GM23338 (cell line): ENCODE data around the gene SPACA7. TPM values are rescaled to one million over a fixed set of nuclear protein-coding genes. Genes with fewer than 3 reads are reported as not detected.

Source experiments
- ATAC-seq: fragments of 200-7000 bp; cut with Tn5 transposase; 3 replicates; pipeline ENCODE4 v1.9.1; 2020
- DNase-seq: peaks from one replicate; pipeline ENCODE4 v3.0.0-alpha.2; 2015; ENCODE audit warnings: low spot score
- H2AFZ ChIP-seq: fragments of 200-600 bp; sonication (generic); 2 replicates; pipeline ENCODE4 v1.8.0; 2016; ENCODE audit warnings: antibody characterized with exemption, mild to moderate bottlenecking, moderate library complexity
- H3F3A ChIP-seq: fragments of 200-600 bp; sonication (generic); replicated peaks from 2 replicates; pipeline ENCODE4 v1.8.0; 2017; ENCODE audit warnings: antibody characterized with exemption, mixed run types, low read depth
- H3K27ac ChIP-seq: fragments of 200-600 bp; sonication (generic); 2 replicates; pipeline ENCODE4 v1.6.1; 2016; ENCODE audit warnings: low read depth
- H3K27me3 ChIP-seq: fragments of 200-600 bp; sonication (generic); 2 replicates; pipeline ENCODE4 v1.8.0; 2016; ENCODE audit warnings: mild to moderate bottlenecking, mixed run types, moderate library complexity; ENCODE audit not compliant: insufficient read depth
- H3K36me3 ChIP-seq: fragments of 200-600 bp; sonication (generic); 2 replicates; pipeline ENCODE4 v1.8.0; 2016; ENCODE audit warnings: mild to moderate bottlenecking; ENCODE audit not compliant: insufficient read depth
- H3K4me1 ChIP-seq: fragments of 200-600 bp; sonication (generic); 2 replicates; pipeline ENCODE4 v1.8.0; 2016; ENCODE audit warnings: mild to moderate bottlenecking, moderate library complexity; ENCODE audit not compliant: insufficient read depth
- H3K4me2 ChIP-seq: fragments of 200-600 bp; sonication (generic); 2 replicates; pipeline ENCODE4 v1.7.1; 2017; ENCODE audit warnings: mixed run types
- H3K4me3 ChIP-seq: fragments of 200-600 bp; sonication (generic); 2 replicates; pipeline ENCODE4 v1.6.1; 2016; ENCODE audit warnings: mixed run types
- H3K79me2 ChIP-seq: fragments of 200-600 bp; sonication (generic); replicated peaks from 2 replicates; pipeline ENCODE4 v1.8.0; 2017; ENCODE audit warnings: mild to moderate bottlenecking; ENCODE audit not compliant: insufficient read depth
- H3K9me2 ChIP-seq: fragments of 200-600 bp; sonication (generic); 2 replicates; pipeline ENCODE4 v1.8.0; 2017; ENCODE audit not compliant: insufficient read depth
- H4K20me1 ChIP-seq: fragments of 200-600 bp; sonication (generic); replicated peaks from 2 replicates; pipeline ENCODE4 v1.8.0; 2017; ENCODE audit warnings: mild to moderate bottlenecking; ENCODE audit not compliant: insufficient read depth
- H3K27ac Mint-ChIP-seq: 2 replicates; pipeline ENCODE4 v1.8.0; 2020; ENCODE audit warnings: inconsistent platforms, mild to moderate bottlenecking, moderate library complexity, mixed read lengths
- H3K27me3 Mint-ChIP-seq: 3 replicates; pipeline ENCODE4 v1.8.0; 2022; ENCODE audit warnings: low read depth, mild to moderate bottlenecking, moderate library complexity, mixed read lengths, inconsistent platforms; ENCODE audit not compliant: insufficient read depth, poor library complexity
- H3K36me3 Mint-ChIP-seq: 3 replicates; pipeline ENCODE4 v1.8.0; 2021; ENCODE audit warnings: low read depth, mild to moderate bottlenecking, inconsistent platforms, moderate library complexity, mixed read lengths
- H3K4me1 Mint-ChIP-seq: 3 replicates; pipeline ENCODE4 v1.8.0; 2020; ENCODE audit warnings: mild to moderate bottlenecking, inconsistent platforms, mixed read lengths
- H3K4me3 Mint-ChIP-seq: 3 replicates; pipeline ENCODE4 v1.8.0; 2021; ENCODE audit warnings: moderate library complexity, mild to moderate bottlenecking, inconsistent platforms, mixed read lengths
- H3K9me3 Mint-ChIP-seq: 3 replicates; pipeline ENCODE4 v1.8.0; 2020; ENCODE audit warnings: moderate library complexity, mild to moderate bottlenecking, inconsistent platforms, mixed read lengths
- CREB1 ChIP-seq: fragments of 250-450 bp; sonication (Bioruptor Pico); IDR thresholded peaks from 2 replicates; pipeline ENCODE4 v1.5.0; 2020; ENCODE audit warnings: low read depth, mild to moderate bottlenecking, moderate library complexity
- CTCF ChIP-seq, 2 experiments: fragments of 200-600 bp in 1 of 2; sonication (generic) in 1 of 2; conservative IDR thresholded peaks; 2 replicates each; pipeline versions ENCODE4 v1.5.1 to v1.6.1; 2016 to 2017; ENCODE audit warnings: antibody characterized with exemption in 2 of 2, low read depth in 2 of 2, mild to moderate bottlenecking in 2 of 2, moderate library complexity in 1 of 2
- ETS1 ChIP-seq: IDR thresholded peaks from 2 replicates; pipeline ENCODE4 v1.6.1; 2016; ENCODE audit warnings: antibody characterized with exemption
- EZH2 ChIP-seq: fragments of 200-600 bp; sonication (generic); IDR thresholded peaks from one replicate; pipeline ENCODE4 v1.8.0; 2017; ENCODE audit warnings: antibody characterized with exemption, mild to moderate bottlenecking, low read depth; ENCODE audit not compliant: unreplicated experiment
- JUNB ChIP-seq: IDR thresholded peaks from one replicate; pipeline ENCODE4 v1.6.1; 2016; ENCODE audit warnings: antibody characterized with exemption; ENCODE audit not compliant: unreplicated experiment
- POLR2AphosphoS5 ChIP-seq: IDR thresholded peaks from 2 replicates; pipeline ENCODE4 v1.6.1; 2016; ENCODE audit warnings: antibody characterized with exemption, low read depth
- REST ChIP-seq: IDR thresholded peaks from one replicate; pipeline ENCODE4 v1.6.1; 2018; ENCODE audit warnings: antibody characterized with exemption; ENCODE audit not compliant: unreplicated experiment
- STAT1 ChIP-seq: IDR thresholded peaks from one replicate; pipeline ENCODE4 v1.6.1; 2016; ENCODE audit warnings: antibody characterized with exemption; ENCODE audit not compliant: unreplicated experiment
- ZNF114 ChIP-seq: fragments of 250-450 bp; sonication (Bioruptor Pico); IDR thresholded peaks from 2 replicates; pipeline ENCODE4 v1.5.0; 2020; ENCODE audit warnings: mild to moderate bottlenecking, moderate library complexity
- ZNF331 ChIP-seq: fragments of 250-450 bp; sonication (Bioruptor Pico); IDR thresholded peaks from 2 replicates; pipeline ENCODE4 v1.5.0; 2020; ENCODE audit warnings: low read depth, mild to moderate bottlenecking, moderate library complexity
- ZNF462 ChIP-seq: fragments of 250-450 bp; sonication (Bioruptor Pico); IDR thresholded peaks from 2 replicates; pipeline ENCODE4 v1.5.0; 2020; ENCODE audit warnings: mild to moderate bottlenecking, moderate library complexity
- polyA plus RNA-seq: library from polyadenylated mRNA; unstranded; fragments of >200 nt; fragmentation: Nextera tagmentation; extraction: Ambion mirVana; gene quantifications from 2 replicates; pipeline ENCODE4 v1.2.1, GENCODE V29; 2016
- total RNA-seq: library from RNA; depleted of rRNA; stranded (reverse); fragments of >200 nt; shearing (Covaris generic); gene quantifications from 2 replicates; pipeline ENCODE4 v1.2.3, GENCODE V29; 2014

SPACA7 gene
- total and polyA plus RNA-seq, 2 experiments from 2014 or later: not detected

- ATAC-seq: no peak
- Mint-ChIP-seq H3K27ac (no peak overlapping the region), H3K4me3 (no peak overlapping the region), H3K27me3 (peaks cover 2% of the 10 kb centered on the region), H3K9me3 (peaks cover 64% of the 10 kb centered on the region), H3K4me1 (no peaks in the 10 kb centered on the region), H3K36me3 (peaks cover 19% of the 10 kb centered on the region; the same call in 2 of the 3 replicates)
- no peak overlapping the region for H3K4me3 ChIP-seq
- H3K4me1 ChIP-seq: no peaks in the 10 kb centered on the region
- peaks cover 8% of the 10 kb centered on the region; the same call in 1 of the 2 replicates for H3K36me3 ChIP-seq
- no peak overlapping the region for H3K27ac ChIP-seq
- no peaks in the 10 kb centered on the region for H3F3A ChIP-seq
- no peak overlapping the region for H2AFZ ChIP-seq
- no peaks in the 10 kb centered on the region for H3K79me2 ChIP-seq
- no peak overlapping the region for H3K4me2 ChIP-seq
- no peaks in the 10 kb centered on the region for H4K20me1 ChIP-seq
- no peak for DNase-seq
- H3K9me2 ChIP-seq: 0 out of 2 replicates have a peak, but pooled peaks cover 4% of the 10 kb centered on the region
- no peaks in the 10 kb centered on the region for H3K27me3 ChIP-seq
- TF ChIP-seq CTCF (conservative IDR thresholded peaks at IDR 0.05; ENCODE audit: low read depth in 2 of 2) (no peak), JUNB (no peak), ZNF462 (CRISPR knock-in tag) (no peak), STAT1 (no peak), ZNF114 (CRISPR knock-in tag) (no peak), CREB1 (CRISPR knock-in tag) (no peak), ZNF331 (CRISPR knock-in tag) (no peak), EZH2 (no peak), REST (no peak), ETS1 (no peak), POLR2AphosphoS5 (no peak)
Observed at GRCh38 chr13:112428704-112429103, 52.5 kb downstream of the SPACA7 start.
